ENCODE data around the gene CCDC38. TPM values are rescaled to one million over a fixed set of nuclear protein-coding genes. Genes with fewer than 3 reads are reported as not detected.

CCDC38 gene
- total RNA-seq, 1 experiment from 2014 or later = 0.26 TPM

- Histone ChIP-seq H3K4me3 (ENCODE audit: low read depth, low read length, poor library complexity, severe bottlenecking) (peak overlapping the region; percentile 12), H3K27me3 (replicated peaks; ENCODE audit: insufficient read depth, low read depth, low read length, poor library complexity) (no peaks in the 10 kb centered on the region), H3K36me3 (ENCODE audit: insufficient read depth, low read length, poor library complexity, severe bottlenecking) (no peaks in the 10 kb centered on the region), H3K27ac (ENCODE audit: low read depth, low read length, poor library complexity, severe bottlenecking) (peak overlapping the region; percentile 65), H3K4me1 (ENCODE audit: insufficient read depth, low read length, poor library complexity, severe bottlenecking) (peaks cover 28% of the 10 kb centered on the region), H3K9me3 (ENCODE audit: low read depth, low read length, poor library complexity, severe bottlenecking) (no peaks in the 10 kb centered on the region)
- peak; percentile 47 for DNase-seq (ENCODE audit: low spot score)
- TF ChIP-seq EZH2 (IDR thresholded peaks at IDR 0.05; ENCODE audit: borderline replicate concordance, low read depth, low read length, poor library complexity, severe bottlenecking) (no peak), CTCF (conservative IDR thresholded peaks at IDR 0.05; ENCODE audit: low read depth, low read length) (no peak)
- CTCF ChIA-PET = no interaction called here
- POLR2A ChIA-PET (ENCODE audit: low non-redundant PET) = no interaction called here
- intact Hi-C loops (cut with micrococcal nuclease; ENCODE audit: unreplicated experiment) = no loop called here
- TSS peak; percentile 75 for BruUV-seq (replicated peaks)
Measured at GRCh38 chr12:95837240-95838038, 105.0 kb downstream of the CCDC38 start.

DNA sequence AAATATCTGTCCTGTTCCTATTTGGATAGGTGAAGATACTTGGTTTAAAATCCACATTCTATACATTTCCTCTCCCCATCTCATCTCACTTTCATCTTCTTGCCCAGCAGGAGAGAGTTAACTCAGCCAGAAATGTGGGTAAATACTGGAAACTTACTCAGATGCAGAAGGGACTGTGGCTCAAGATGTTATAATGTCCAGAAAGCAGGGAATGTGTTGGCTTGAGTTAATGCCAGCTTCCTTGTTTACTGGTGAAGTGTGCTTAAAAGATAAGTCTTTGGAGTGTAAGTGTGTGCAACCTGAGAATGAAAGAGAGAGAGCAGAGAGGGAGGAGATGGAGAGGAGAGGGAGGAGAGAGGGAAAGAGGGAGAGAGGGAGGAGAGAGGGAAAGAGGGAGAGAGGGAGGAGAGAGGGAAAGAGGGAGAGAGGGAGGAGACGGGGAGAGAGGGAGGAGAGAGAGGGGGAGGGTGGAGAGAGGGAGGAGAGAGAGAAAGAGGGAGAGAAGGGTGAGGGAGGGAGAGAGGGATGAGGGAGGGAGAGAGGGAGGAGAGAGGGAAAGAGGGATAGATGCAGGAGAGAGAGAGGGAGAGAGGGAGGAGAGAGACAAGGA, 105.7 kb downstream of the CCDC38 start:
- peak; percentile 42 for DNase-seq (ENCODE audit: low spot score)
- BruUV-seq (replicated peaks) = no TSS peak
- intact Hi-C loops (cut with micrococcal nuclease; ENCODE audit: unreplicated experiment) = no loop called here
- no peaks in the 10 kb centered on the region for H3K9me3 ChIP-seq (ENCODE audit: low read depth, low read length, poor library complexity, severe bottlenecking)
- H3K27me3 ChIP-seq (replicated peaks; ENCODE audit: insufficient read depth, low read depth, low read length, poor library complexity) = no peaks in the 10 kb centered on the region
- H3K27ac ChIP-seq (ENCODE audit: low read depth, low read length, poor library complexity, severe bottlenecking) = peak overlapping the region; percentile 14
- ChIA-PET POLR2A (ENCODE audit: low non-redundant PET) (no interaction called here), CTCF (no interaction called here)
- H3K4me3 ChIP-seq (ENCODE audit: low read depth, low read length, poor library complexity, severe bottlenecking) = peak overlapping the region; percentile 12
- TF ChIP-seq CTCF (conservative IDR thresholded peaks at IDR 0.05; ENCODE audit: low read depth, low read length) = no peak
- TF ChIP-seq EZH2 (IDR thresholded peaks at IDR 0.05; ENCODE audit: borderline replicate concordance, low read depth, low read length, poor library complexity, severe bottlenecking) = no peak
- peaks cover 28% of the 10 kb centered on the region for H3K4me1 ChIP-seq (ENCODE audit: insufficient read depth, low read length, poor library complexity, severe bottlenecking)
- H3K36me3 ChIP-seq (ENCODE audit: insufficient read depth, low read length, poor library complexity, severe bottlenecking) = no peaks in the 10 kb centered on the region

GRCh38 chr12:95836185-95836609, 106.2 kb downstream of the CCDC38 start:
- peak overlapping the region; percentile 12 for H3K4me3 ChIP-seq (ENCODE audit: low read depth, low read length, poor library complexity, severe bottlenecking)
- H3K27me3 ChIP-seq (replicated peaks; ENCODE audit: insufficient read depth, low read depth, low read length, poor library complexity) = no peaks in the 10 kb centered on the region
- ChIA-PET CTCF (no interaction called here), POLR2A (ENCODE audit: low non-redundant PET) (no interaction called here)
- no peaks in the 10 kb centered on the region for H3K9me3 ChIP-seq (ENCODE audit: low read depth, low read length, poor library complexity, severe bottlenecking)
- peak overlapping the region; percentile 14 for H3K27ac ChIP-seq (ENCODE audit: low read depth, low read length, poor library complexity, severe bottlenecking)
- H3K36me3 ChIP-seq (ENCODE audit: insufficient read depth, low read length, poor library complexity, severe bottlenecking) = no peaks in the 10 kb centered on the region
- H3K4me1 ChIP-seq (ENCODE audit: insufficient read depth, low read length, poor library complexity, severe bottlenecking) = peaks cover 28% of the 10 kb centered on the region
- intact Hi-C loops (cut with micrococcal nuclease; ENCODE audit: unreplicated experiment) = no loop called here
- TF ChIP-seq EZH2 (IDR thresholded peaks at IDR 0.05; ENCODE audit: borderline replicate concordance, low read depth, low read length, poor library complexity, severe bottlenecking) (no peak), CTCF (conservative IDR thresholded peaks at IDR 0.05; ENCODE audit: low read depth, low read length) (no peak)
- peak; percentile 84 for DNase-seq (ENCODE audit: low spot score)
- TSS peak; percentile 79 for BruUV-seq (replicated peaks)
